ENCODE results near the gene ZFAND3.

ZFAND3 gene

GRCh38 chr6:37787216-37787615 is 32.3 kb upstream of the ZFAND3 start:
- Histone ChIP-seq H3K9me2 (ENCODE audit: low read depth, low read length) (no peaks in the 10 kb centered on the region), H3K27me3 (ENCODE audit: insufficient read depth, low read length) (0 out of 2 replicates have a peak, but pooled peaks cover 6% of the 10 kb centered on the region), H3K9me3 (ENCODE audit: low read length) (no peaks in the 10 kb centered on the region), H2AFZ (ENCODE audit: low read length) (no peak overlapping the region), H3K27ac (ENCODE audit: low read depth, low read length, poor library complexity, severe bottlenecking) (no peak overlapping the region), H3K36me3 (ENCODE audit: insufficient read depth, low read length) (no peaks in the 10 kb centered on the region), H3K9ac (ENCODE audit: low read length) (no peak overlapping the region), H3F3A (ENCODE audit: insufficient read depth, low read length) (no peaks in the 10 kb centered on the region), H3K4me1 (ENCODE audit: insufficient read depth, low read length, severe bottlenecking) (peaks cover 10% of the 10 kb centered on the region), H3K79me2 (ENCODE audit: insufficient read depth, low read length) (no peaks in the 10 kb centered on the region), H3K4me3 (ENCODE audit: low read depth, low read length, poor library complexity, severe bottlenecking) (no peak overlapping the region), H3K4me2 (ENCODE audit: low read length) (no peak overlapping the region), H4K20me1 (ENCODE audit: insufficient read depth, low read length) (no peaks in the 10 kb centered on the region)
- TF ChIP-seq EZH2 (IDR thresholded peaks at IDR 0.05; ENCODE audit: borderline replicate concordance, low read length) (no peak), CTCF (IDR thresholded peaks at IDR 0.05; ENCODE audit: low read length) (no peak)

GRCh38 chr6:37788259-37788658 is 31.3 kb upstream of the ZFAND3 start:
- Histone ChIP-seq H3K9me2 (ENCODE audit: low read depth, low read length) (no peaks in the 10 kb centered on the region), H4K20me1 (ENCODE audit: insufficient read depth, low read length) (no peaks in the 10 kb centered on the region), H3K4me3 (ENCODE audit: low read depth, low read length, poor library complexity, severe bottlenecking) (no peak overlapping the region), H3F3A (ENCODE audit: insufficient read depth, low read length) (no peaks in the 10 kb centered on the region), H3K4me2 (ENCODE audit: low read length) (no peak overlapping the region), H3K4me1 (ENCODE audit: insufficient read depth, low read length, severe bottlenecking) (peaks cover 10% of the 10 kb centered on the region), H3K36me3 (ENCODE audit: insufficient read depth, low read length) (no peaks in the 10 kb centered on the region), H3K27ac (ENCODE audit: low read depth, low read length, poor library complexity, severe bottlenecking) (no peak overlapping the region), H3K9ac (ENCODE audit: low read length) (no peak overlapping the region), H3K9me3 (ENCODE audit: low read length) (no peaks in the 10 kb centered on the region), H3K27me3 (ENCODE audit: insufficient read depth, low read length) (0 out of 2 replicates have a peak, but pooled peaks cover 6% of the 10 kb centered on the region), H2AFZ (ENCODE audit: low read length) (no peak overlapping the region), H3K79me2 (ENCODE audit: insufficient read depth, low read length) (no peaks in the 10 kb centered on the region)
- no peak for TF ChIP-seq EZH2 (IDR thresholded peaks at IDR 0.05; ENCODE audit: borderline replicate concordance, low read length)
- no peak for TF ChIP-seq CTCF (IDR thresholded peaks at IDR 0.05; ENCODE audit: low read length)

- Histone ChIP-seq H3K9me2 (ENCODE audit: low read depth, low read length) (no peaks in the 10 kb centered on the region), H3K36me3 (ENCODE audit: insufficient read depth, low read length) (no peaks in the 10 kb centered on the region), H3K9ac (ENCODE audit: low read length) (no peak overlapping the region), H3K4me2 (ENCODE audit: low read length) (no peak overlapping the region), H3K9me3 (ENCODE audit: low read length) (no peaks in the 10 kb centered on the region), H3K27me3 (ENCODE audit: insufficient read depth, low read length) (no peaks in the 10 kb centered on the region), H3K4me1 (ENCODE audit: insufficient read depth, low read length, severe bottlenecking) (no peaks in the 10 kb centered on the region), H2AFZ (ENCODE audit: low read length) (no peak overlapping the region), H3K79me2 (ENCODE audit: insufficient read depth, low read length) (no peaks in the 10 kb centered on the region), H4K20me1 (ENCODE audit: insufficient read depth, low read length) (no peaks in the 10 kb centered on the region), H3K27ac (ENCODE audit: low read depth, low read length, poor library complexity, severe bottlenecking) (no peak overlapping the region), H3F3A (ENCODE audit: insufficient read depth, low read length) (no peaks in the 10 kb centered on the region), H3K4me3 (ENCODE audit: low read depth, low read length, poor library complexity, severe bottlenecking) (no peak overlapping the region)
- TF ChIP-seq CTCF (IDR thresholded peaks at IDR 0.05; ENCODE audit: low read length) (peak; percentile 85), EZH2 (IDR thresholded peaks at IDR 0.05; ENCODE audit: borderline replicate concordance, low read length) (no peak)
Measured at GRCh38 chr6:37791156-37791919, 28.2 kb upstream of the ZFAND3 start.

Measured in OCI-LY1 (cell line).